Activated CD4-positive, alpha-beta T cell treated with anti-CD3 and anti-CD28 coated beads, Interleukin-2, amount 50 U/mL, for 48 hours (primary cell): ENCODE results near the gene TMEM39B.
"Not testable (repeated sequence)": the region's sequence is repeated elsewhere in the genome, so short reads cannot be mapped to it uniquely, and the experiment has no call there.

Experiments used
- DNase-seq, 2 experiments: peaks; one replicate each; pipeline ENCODE4 v3.0.0-alpha.2; 2020

TMEM39B gene

GRCh38 chr1:32071758-32072621 lies 749 bp upstream of the TMEM39B start:
- no peak for DNase-seq

GRCh38 chr1:32073299-32074229 lies 825 bp downstream of the TMEM39B start:
- no peak for DNase-seq

GRCh38 chr1:32074841-32075240 lies 2.1 kb downstream of the TMEM39B start:
- DNase-seq: no peak

- no peak for DNase-seq
These were observed 4.7 kb downstream of the TMEM39B start for GRCh38 chr1:32077451-32077850.

GRCh38 chr1:32082022-32082421 lies 9.3 kb downstream of the TMEM39B start:
- DNase-seq: no peak

- DNase-seq: not testable (repeated sequence)
These were observed 13.6 kb downstream of the TMEM39B start for GRCh38 chr1:32086381-32086780.

- no peak for DNase-seq
These were observed 18.4 kb downstream of the TMEM39B start for GRCh38 chr1:32091176-32091575.

- no peak for DNase-seq
These were observed 18.9 kb downstream of the TMEM39B start for GRCh38 chr1:32091591-32091990.

GRCh38 chr1:32094746-32095521 lies 22.2 kb downstream of the TMEM39B start:
- DNase-seq: no peak

GRCh38 chr1:32099426-32099825 lies 26.7 kb downstream of the TMEM39B start:
- DNase-seq: no peak

GRCh38 chr1:32100359-32100758 lies 27.6 kb downstream of the TMEM39B start:
- DNase-seq: no peak

GRCh38 chr1:32100807-32101708 lies 28.3 kb downstream of the TMEM39B start:
- no peak for DNase-seq

- DNase-seq: no peak
These were observed 31.4 kb downstream of the TMEM39B start for GRCh38 chr1:32104127-32104526.

GRCh38 chr1:32105338-32105737 lies 32.6 kb downstream of the TMEM39B start:
- DNase-seq: no peak

GRCh38 chr1:32106663-32107275 lies 34.0 kb downstream of the TMEM39B start:
- no peak for DNase-seq

GRCh38 chr1:32107742-32108661 lies 35.3 kb downstream of the TMEM39B start, which contains the start of gene KPNA6:
KPNA6 (plus strand) TSS chr1:32108056; CDS start chr1:32108131, 75 bp downstream.
- peak; percentile 90 to 92 for DNase-seq

GRCh38 chr1:32111040-32111623 lies 38.4 kb downstream of the TMEM39B start:
- no peak for DNase-seq

GRCh38 chr1:32111789-32112188 lies 39.0 kb downstream of the TMEM39B start:
- DNase-seq: no peak

- peak in 1 of 2 experiments; percentile 8 for DNase-seq
These were observed 40.2 kb downstream of the TMEM39B start for GRCh38 chr1:32112806-32113375.
